Measurements from ENCODE around the gene C1orf226. TPM values are rescaled to one million over a fixed set of nuclear protein-coding genes. Genes with fewer than 3 reads are reported as not detected.

The C1orf226 gene
- total and polyA plus RNA-seq, 2 of the 8 experiments (the other 6 are each of a cell fraction or from before 2014, with no cell fraction given), result 8.2 to 18.8 TPM

- Histone ChIP-seq H2BK5ac (ENCODE audit: low read depth, low read length) (no peak overlapping the region), H3K23ac (ENCODE audit: insufficient read length) (no peak overlapping the region), H3K9me3 (ENCODE audit: insufficient read depth in 2 of 2, low read depth in 1 of 2, low read length in 1 of 2) (no peaks in the 10 kb centered on the region), H4K91ac (replicated peaks; ENCODE audit: insufficient read length, low read length) (no peak overlapping the region), H2AK5ac (ENCODE audit: low read depth, low read length) (no peak overlapping the region), H2BK120ac (replicated peaks; ENCODE audit: low read depth, low read length) (no peak overlapping the region), H2BK12ac (ENCODE audit: low read depth, low read length) (no peak overlapping the region), H2AFZ (ENCODE audit: low read length) (no peak overlapping the region), H3K4me1 (replicated peaks in 1 of 4; ENCODE audit: control insufficient read depth in 3 of 4, insufficient read depth in 4 of 4, low read length in 3 of 4) (no peaks in the 10 kb centered on the region), H3K9ac (replicated peaks in 1 of 4; ENCODE audit: extremely low read depth in 1 of 4, low read depth in 3 of 4, low read length in 3 of 4) (no peak overlapping the region), H3K18ac (ENCODE audit: extremely low read depth, low read length) (no peak overlapping the region), H4K20me1 (replicated peaks in 1 of 2; ENCODE audit: control insufficient read depth in 1 of 2, insufficient read depth in 2 of 2, low read length in 2 of 2) (no peaks in the 10 kb centered on the region), H3K27me3 (replicated peaks in 1 of 4; ENCODE audit: control insufficient read depth in 3 of 4, extremely low read depth in 1 of 4, insufficient read depth in 3 of 4, low read length in 3 of 4) (no peaks in the 10 kb centered on the region), H2BK15ac (ENCODE audit: low read length) (no peak overlapping the region), H3K27ac (ENCODE audit: low read depth, low read length) (no peak overlapping the region), H3K4me3 (ENCODE audit: extremely low read depth in 1 of 4, insufficient read depth in 2 of 4, low read depth in 3 of 4, low read length in 4 of 4) (no peak overlapping the region), H3K79me1 (ENCODE audit: low read depth, low read length) (no peaks in the 10 kb centered on the region), H3K4ac (replicated peaks; ENCODE audit: insufficient read length, low read depth, low read length) (no peak overlapping the region), H3K23me2 (ENCODE audit: low read depth, low read length) (no peaks in the 10 kb centered on the region), H3K79me2 (ENCODE audit: control insufficient read depth in 1 of 2, insufficient read depth in 2 of 2, low read length in 2 of 2) (no peaks in the 10 kb centered on the region), H4K8ac (ENCODE audit: extremely low read depth, insufficient read depth, low read length) (no peak overlapping the region), H3K36me3 (ENCODE audit: control insufficient read depth in 2 of 4, insufficient read depth in 4 of 4, low read length in 3 of 4) (no peaks in the 10 kb centered on the region), H2BK20ac (ENCODE audit: low read length) (no peak overlapping the region), H3K14ac (ENCODE audit: insufficient read length) (no peak overlapping the region), H3K56ac (replicated peaks; ENCODE audit: insufficient read length, low read depth, low read length) (no peak overlapping the region), H4K5ac (ENCODE audit: insufficient read length, low read depth, low read length) (no peak overlapping the region), H3K4me2 (ENCODE audit: insufficient read depth in 1 of 2, low read depth in 2 of 2, low read length in 2 of 2) (no peak overlapping the region)
- POLR2A ChIA-PET (ENCODE audit: partially characterized antibody), result interaction anchor here (1.2 kb wide), 1 partner anchor 25 kb away, joined by 3 read pairs; no protein-coding TSS in a partner anchor
- no peak for DNase-seq (ENCODE audit: low read depth in 1 of 2, low spot score in 2 of 2)
- no peak for FAIRE-seq
- CTCF ChIA-PET (ENCODE audit: partially characterized antibody), result interaction anchor here (1.1 to 1.5 kb wide), 3 partner anchors 9 to 303 kb away, joined by 4 to 10 read pairs (median 4); no protein-coding TSS in a partner anchor
- 60% methylated on average over 1 of the region's 1 CpG; no CpG with 5 or more reads in 1 of the 2 experiments for WGBS, 2 experiments (ENCODE audit: extremely low coverage in 1 of 2, insufficient coverage in 1 of 2, insufficient read length in 1 of 2, insufficient replicate concordance in 2 of 2, low coverage in 1 of 2, low lambda C conversion rate in 2 of 2, missing lambda C conversion rate in 1 of 2)
- no peak for TF ChIP-seq CTBP2 (IDR thresholded peaks at IDR 0.05; ENCODE audit: borderline replicate concordance, insufficient read depth, insufficient read length, low read length)
- TF ChIP-seq POLR2AphosphoS5 (IDR thresholded peaks at IDR 0.05; ENCODE audit: low read depth, low read length), result no peak
- no peak for TF ChIP-seq KDM4A (IDR thresholded peaks at IDR 0.05; ENCODE audit: low read depth, low read length, severe bottlenecking)
Measured at GRCh38 chr1:162358928-162359327, 22.6 kb upstream of the C1orf226 start.

Data from H1 (cell line).